ENCODE results near the gene RBM20.

- TF ChIP-seq CTCF (IDR thresholded peaks at IDR 0.05; ENCODE audit: low read length) (no peak), EZH2 (optimal IDR thresholded peaks at IDR 0.05; ENCODE audit: low read depth, low read length) (no peak), EZH2phosphoT487 (IDR thresholded peaks at IDR 0.05; ENCODE audit: low read length) (no peak)
Measured at GRCh38 chr10:110668443-110668842, 24.3 kb downstream of the RBM20 start.

Measured in MM.1S (cell line).